CD14-positive monocyte (primary cell): ENCODE measurements around the gene ARIH2. TPM values are rescaled to one million over a fixed set of nuclear protein-coding genes. Genes with fewer than 3 reads are reported as not detected.

Experiments used
- DNase-seq, 3 donors: peaks; one replicate each; pipeline ENCODE4 v3.0.0-alpha.2; 2011 to 2022
- H2AFZ ChIP-seq: 2 replicates; pipeline ENCODE4 v1.6.0; 2012; ENCODE audit warnings: mild to moderate bottlenecking, low read depth, low read length, inconsistent platforms; ENCODE audit not compliant: insufficient read depth, poor library complexity, severe bottlenecking
- H3K27ac ChIP-seq, 2 donors: 1 replicate in 1 of 2; 2 replicates in 1 of 2; pipeline ENCODE4 v1.5.1; 2012 to 2013; ENCODE audit warnings: low read length in 2 of 2, control low read depth in 1 of 2, inconsistent platforms in 1 of 2, low read depth in 1 of 2, mild to moderate bottlenecking in 1 of 2
- H3K27me3 ChIP-seq, 2 donors: one replicate each; pipeline versions ENCODE4 v1.6.0 to v1.6.1; 2011 to 2013; ENCODE audit warnings: low read length in 2 of 2; ENCODE audit not compliant: control insufficient read depth in 2 of 2, insufficient read depth in 2 of 2
- H3K36me3 ChIP-seq, 2 donors: replicated peaks in 1 of 2; 1 replicate in 1 of 2; 2 replicates in 1 of 2; pipeline versions ENCODE4 v1.5.1 to v1.6.1; 2012 to 2013; ENCODE audit warnings: low read length in 2 of 2, control low read depth in 1 of 2, inconsistent platforms in 1 of 2, mild to moderate bottlenecking in 1 of 2; ENCODE audit not compliant: insufficient read depth in 2 of 2, control insufficient read depth in 1 of 2
- H3K4me1 ChIP-seq, 2 donors: 1 replicate in 1 of 2; 2 replicates in 1 of 2; pipeline versions ENCODE4 v1.5.1 to v1.6.1; 2012 to 2013; ENCODE audit warnings: low read length in 2 of 2, control low read depth in 1 of 2, inconsistent platforms in 1 of 2, mild to moderate bottlenecking in 1 of 2, moderate library complexity in 1 of 2; ENCODE audit not compliant: insufficient read depth in 2 of 2, control insufficient read depth in 1 of 2
- H3K4me2 ChIP-seq: replicated peaks from 2 replicates; pipeline ENCODE3; 2012; ENCODE audit warnings: low read length, moderate library complexity, mild to moderate bottlenecking; ENCODE audit not compliant: poor library complexity, severe bottlenecking; ENCODE audit errors: extremely low read depth
- H3K4me3 ChIP-seq, 3 experiments: fragments of 200-600 bp in 1 of 3; sonication (generic) in 1 of 3; replicated peaks in 1 of 3; 1 replicate in 2 of 3; 2 replicates in 1 of 3; pipeline ENCODE4 v1.5.1; 2011 to 2013; ENCODE audit warnings: low read length in 3 of 3, mild to moderate bottlenecking in 3 of 3, control low read depth in 2 of 3, low read depth in 2 of 3, inconsistent platforms in 1 of 3, moderate library complexity in 1 of 3
- H3K79me2 ChIP-seq: 2 replicates; pipeline ENCODE4 v1.6.0; 2012; ENCODE audit warnings: mild to moderate bottlenecking, control low read depth, inconsistent platforms, low read length, moderate library complexity; ENCODE audit not compliant: insufficient read depth
- H3K9ac ChIP-seq: 2 replicates; pipeline ENCODE4 v1.6.0; 2017; ENCODE audit warnings: low read length, mild to moderate bottlenecking; ENCODE audit not compliant: insufficient read depth, poor library complexity, severe bottlenecking
- H3K9me3 ChIP-seq, 2 donors: replicated peaks in 1 of 2; 1 replicate in 1 of 2; 2 replicates in 1 of 2; pipeline versions ENCODE4 v1.5.1 to v1.6.1; 2012 to 2013; ENCODE audit warnings: low read length in 2 of 2, control low read depth in 1 of 2; ENCODE audit not compliant: control insufficient read depth in 1 of 2, insufficient read depth in 1 of 2
- H4K20me1 ChIP-seq: 2 replicates; pipeline ENCODE4 v1.6.0; 2012; ENCODE audit warnings: mild to moderate bottlenecking, low read length, control low read depth, moderate library complexity; ENCODE audit not compliant: insufficient read depth
- H3K27ac Mint-ChIP-seq, 7 donors: one replicate each; pipeline ENCODE4 v1.8.0; 2020; ENCODE audit warnings: mild to moderate bottlenecking in 7 of 7, mixed read lengths in 7 of 7, moderate library complexity in 6 of 7, inconsistent platforms in 2 of 7
- H3K27me3 Mint-ChIP-seq, 3 donors: one replicate each; pipeline ENCODE4 v1.8.0; 2021 to 2022; ENCODE audit warnings: low read depth in 3 of 3, mild to moderate bottlenecking in 3 of 3, mixed read lengths in 3 of 3, moderate library complexity in 3 of 3, inconsistent platforms in 1 of 3
- H3K36me3 Mint-ChIP-seq, 2 donors: one replicate each; pipeline ENCODE4 v1.8.0; 2020; ENCODE audit warnings: mixed read lengths in 2 of 2, inconsistent platforms in 1 of 2, mild to moderate bottlenecking in 1 of 2
- H3K4me1 Mint-ChIP-seq: one replicate; pipeline ENCODE4 v1.8.0; 2020; ENCODE audit warnings: mild to moderate bottlenecking, mixed read lengths
- H3K4me3 Mint-ChIP-seq, 2 donors: one replicate each; pipeline ENCODE4 v1.8.0; 2020; ENCODE audit warnings: mild to moderate bottlenecking in 2 of 2, mixed read lengths in 2 of 2, moderate library complexity in 1 of 2
- H3K9me3 Mint-ChIP-seq, 7 donors: one replicate each; pipeline ENCODE4 v1.8.0; 2020 to 2022; ENCODE audit warnings: mixed read lengths in 7 of 7, mild to moderate bottlenecking in 6 of 7, moderate library complexity in 6 of 7, inconsistent platforms in 2 of 7
- CTCF ChIP-seq: fragments of 200-600 bp; IDR thresholded peaks from one replicate; pipeline ENCODE4 v1.8.0; 2022; ENCODE audit warnings: antibody characterized with exemption, mild to moderate bottlenecking
- WGBS: methylation state at CpG from one replicate; pipeline ENCODE4 v1.1.5; 2013; ENCODE audit warnings: missing lambda C conversion rate; ENCODE audit not compliant: insufficient coverage; 5-methylcytosine and 5-hydroxymethylcytosine counted together
- intact Hi-C, 2 donors: fragments of 100-400 bp; cut with micrococcal nuclease; formaldehyde crosslinking; loops; one replicate each; pipeline versions ENCODE4 v1.15.0 to v1.15.1; 2023
- polyA plus RNA-seq, 3 donors: library from polyadenylated mRNA; depleted of rRNA in 1 of 3; unstranded in 2 of 3; stranded (reverse) in 1 of 3; fragments of 300-500 nt in 2 of 3; fragments of >200 nt in 1 of 3; fragmentation: Illumina TruSeq in 2 of 3; gene quantifications; 1 replicate in 2 of 3; 2 replicates in 1 of 3; pipeline ENCODE4 v1.2.3, GENCODE V29; 2012 to 2021

ARIH2 gene
- polyA plus RNA-seq, 3 donors = 68.2 to 94.8 (median 72.2) TPM

- Histone ChIP-seq H2AFZ (no peak overlapping the region), H3K4me3 (peak overlapping the region; percentile 71 to 90 (median 84)), H3K4me2 (peak overlapping the region; percentile 94), H3K79me2 (peaks cover 62% of the 10 kb centered on the region), H3K4me1 (peaks cover 41 to 50% of the 10 kb centered on the region in 2 donors), H3K27me3 (no peaks in the 10 kb centered on the region), H3K27ac (peak overlapping the region; percentile 98), H4K20me1 (peaks cover 9% of the 10 kb centered on the region), H3K36me3 (peaks cover 28 to 39% of the 10 kb centered on the region in 2 donors), H3K9ac (peak overlapping the region; percentile 98), H3K9me3 (no peaks in the 10 kb centered on the region)
- H3K4me3 Mint-ChIP-seq = peak overlapping the region; percentile 90 to 92
- no peak for TF ChIP-seq CTCF
- peaks cover 0 to 2% (median 0%) of the 10 kb centered on the region in 3 donors for H3K27me3 Mint-ChIP-seq
- intact Hi-C loops = loop anchor here (1.0 to 5.0 kb wide), 3 partner anchors 12 to 72 kb away; partner anchors contain the start of gene QRICH1 (in 2 of the 2)
- H3K36me3 Mint-ChIP-seq = peaks cover 32 to 35% of the 10 kb centered on the region in 2 donors
- 19% methylated on average over 10 of the region's 12 CpGs for WGBS
- H3K4me1 Mint-ChIP-seq = peaks cover 32% of the 10 kb centered on the region
- H3K9me3 Mint-ChIP-seq = no peaks in the 10 kb centered on the region
- peak overlapping the region; percentile 96 to 99 (median 98) for H3K27ac Mint-ChIP-seq
- peak in 2 of 3 donors; percentile 29 to 70 for DNase-seq
Observed at GRCh38 chr3:49019941-49020329, 101.3 kb downstream of the ARIH2 start.

GRCh38 chr3:49020330-49021212 is 101.9 kb downstream of the ARIH2 start:
- Histone ChIP-seq H3K9me3 (no peaks in the 10 kb centered on the region), H3K4me1 (peaks cover 41 to 50% of the 10 kb centered on the region in 2 donors), H3K36me3 (peaks cover 28 to 39% of the 10 kb centered on the region in 2 donors), H3K27me3 (no peaks in the 10 kb centered on the region), H3K27ac (peak overlapping the region; percentile 98), H3K79me2 (peaks cover 62% of the 10 kb centered on the region), H2AFZ (peak overlapping the region; percentile 16), H3K4me3 (peak overlapping the region; percentile 71 to 90 (median 84)), H4K20me1 (peaks cover 7% of the 10 kb centered on the region), H3K4me2 (peak overlapping the region; percentile 94), H3K9ac (peak overlapping the region; percentile 98)
- Mint-ChIP-seq H3K9me3 (no peaks in the 10 kb centered on the region), H3K4me3 (peak overlapping the region; percentile 90 to 92), H3K27me3 (peaks cover 0 to 2% (median 0%) of the 10 kb centered on the region in 3 donors), H3K36me3 (peaks cover 32 to 35% of the 10 kb centered on the region in 2 donors), H3K27ac (peak overlapping the region; percentile 96 to 99 (median 98)), H3K4me1 (peaks cover 32% of the 10 kb centered on the region)
- peak; percentile 68 to 83 (median 76) for DNase-seq
- WGBS = under 1% methylated on average over 39 of the region's 51 CpGs
- intact Hi-C loops = loop anchor here (1.0 to 5.0 kb wide), 4 partner anchors 9 to 72 kb away; partner anchors contain the start of genes QRICH1 (in 2 of the 2) and IMPDH2 (in 1 of the 2)
- TF ChIP-seq CTCF = no peak
